ENCODE results near the gene KRT20.
A peak's percentile ranks its signal among the peaks of the same experiment; 100 is the strongest.
"Not testable (repeated sequence)": the region's sequence is repeated elsewhere in the genome, so short reads cannot be mapped to it uniquely, and the experiment has no call there.

The KRT20 gene

DNA sequence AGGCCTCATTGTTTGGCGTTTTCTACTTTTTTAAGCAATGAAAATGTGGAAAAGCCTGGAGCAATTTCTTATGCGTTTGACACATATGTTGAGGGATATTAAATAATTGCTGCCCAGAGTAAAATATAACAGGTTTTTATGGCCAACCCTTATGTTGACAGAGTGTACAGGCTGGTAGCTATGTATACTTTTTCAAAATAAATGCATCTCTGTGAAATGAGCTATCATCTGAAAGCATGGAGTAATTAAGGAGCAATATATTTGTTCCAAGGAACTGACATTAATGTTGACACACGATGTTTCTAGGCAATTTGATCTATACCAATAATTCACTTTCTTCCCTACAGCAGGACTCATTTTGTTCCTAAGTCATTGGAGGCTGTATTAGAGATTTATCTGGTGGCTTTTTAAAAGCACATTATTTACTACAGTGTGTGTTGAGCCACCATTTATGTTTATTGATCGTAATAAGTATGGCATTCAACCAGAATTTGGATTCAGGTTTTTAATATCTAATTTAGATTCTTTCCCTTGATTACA lies 11.9 kb upstream of the KRT20 start:
- DNase-seq, result no peak

DNA sequence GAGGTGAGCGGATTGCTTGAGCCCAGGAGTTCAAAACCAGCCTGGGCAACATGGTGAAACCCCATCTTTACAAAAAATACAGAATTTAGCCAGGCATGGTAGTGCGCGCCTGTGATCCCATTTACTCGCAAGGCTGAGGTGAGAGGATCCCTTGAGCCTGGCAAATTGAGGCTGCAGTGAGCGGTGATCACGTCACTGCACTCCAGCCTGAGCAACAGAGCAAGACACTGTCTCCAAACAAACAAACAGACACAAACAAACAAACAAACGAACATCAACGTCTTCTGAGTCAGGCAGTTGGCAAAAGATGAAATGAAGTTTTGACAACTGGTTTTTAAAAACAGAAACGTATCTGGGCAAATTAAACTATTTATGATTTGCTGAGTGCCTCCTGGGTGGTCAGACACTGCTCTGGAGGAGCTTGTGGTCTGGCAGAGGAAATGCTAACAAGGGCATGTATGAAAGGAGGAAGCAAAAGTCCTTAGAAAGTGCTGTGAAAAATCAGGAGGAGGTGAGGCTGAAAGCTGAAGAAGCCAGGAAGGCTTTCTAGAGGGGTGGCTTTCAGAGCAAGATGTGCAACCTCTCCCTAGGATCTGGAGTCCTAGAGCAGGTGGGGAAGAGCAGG lies 10.2 kb upstream of the KRT20 start:
- no peak for DNase-seq

DNA sequence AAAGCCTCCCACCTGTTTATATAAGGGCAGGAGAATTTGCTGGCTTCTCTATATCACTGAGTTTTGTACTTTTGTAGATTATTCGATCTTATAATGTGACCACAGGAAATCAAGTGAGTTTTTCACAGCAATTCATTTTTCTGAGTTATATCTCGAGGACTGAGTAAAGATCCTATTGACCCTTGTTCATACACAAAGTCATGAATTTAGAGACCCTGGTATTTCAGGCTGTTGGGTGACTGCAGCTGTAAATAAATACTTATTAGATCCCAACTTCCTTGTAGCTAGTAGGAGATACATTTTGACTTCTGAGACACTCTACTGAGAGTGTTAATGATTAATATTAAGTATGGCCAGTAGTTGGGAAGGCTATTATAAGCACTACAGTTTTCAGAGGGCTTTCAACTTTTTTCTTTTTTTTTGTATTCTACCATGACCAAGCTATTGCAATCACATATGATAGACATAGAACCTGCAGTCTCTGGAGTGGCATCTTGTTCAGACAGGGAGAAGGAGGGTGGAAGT lies 3.2 kb upstream of the KRT20 start:
- no peak for DNase-seq

DNA sequence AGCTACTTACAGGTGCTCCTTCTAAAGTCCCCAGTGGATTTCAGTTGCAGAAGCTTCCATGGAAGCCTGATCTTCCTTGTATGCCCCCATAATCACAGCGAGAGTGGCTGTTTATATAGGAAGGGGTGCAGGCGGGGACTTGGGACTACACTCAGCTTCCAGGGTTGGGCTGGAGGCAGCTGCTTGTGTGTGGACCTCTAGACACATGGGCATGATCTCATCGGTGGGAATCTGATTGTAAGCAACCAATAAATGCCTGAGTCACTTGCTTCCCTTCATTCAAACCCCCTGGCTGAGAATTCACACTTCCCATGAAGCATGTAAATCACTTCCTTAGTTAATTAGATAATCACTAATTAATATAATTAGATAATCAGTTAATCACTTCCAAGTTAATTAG lies 1.0 kb upstream of the KRT20 start:
- DNase-seq, result no peak

DNA sequence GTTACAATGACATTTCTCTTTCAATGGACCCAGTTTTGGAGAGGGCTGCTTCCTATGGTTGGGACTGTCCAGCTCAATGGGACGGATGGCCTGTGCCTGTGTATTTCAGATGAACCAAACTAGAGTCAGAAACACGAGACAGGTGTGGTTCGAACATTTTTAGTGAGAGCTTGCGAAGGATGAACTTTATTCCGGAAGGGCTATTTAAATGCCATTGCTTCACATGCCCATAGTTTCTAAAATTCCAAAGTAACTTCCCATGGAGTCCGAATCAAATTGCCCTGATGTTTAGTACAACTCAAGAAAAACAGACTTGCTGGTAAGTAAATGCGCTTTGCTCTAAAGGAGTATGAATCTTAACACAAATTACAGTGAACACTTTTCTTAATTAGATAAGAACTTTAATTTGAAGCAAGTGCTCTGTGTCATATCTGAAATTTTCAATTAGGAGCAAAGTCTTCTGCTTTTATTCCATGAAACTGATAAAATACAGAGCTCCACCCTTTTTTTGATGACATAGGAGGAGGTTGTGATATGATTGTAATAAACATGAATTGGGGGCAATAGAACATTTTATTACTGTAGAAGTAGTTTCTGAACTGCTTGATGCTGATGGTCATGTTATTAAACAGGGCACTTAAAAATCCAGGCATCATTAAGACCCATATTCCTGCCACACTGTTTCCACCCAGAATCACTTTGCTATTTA lies 1.3 kb downstream of the KRT20 start:
- no peak for DNase-seq

DNA sequence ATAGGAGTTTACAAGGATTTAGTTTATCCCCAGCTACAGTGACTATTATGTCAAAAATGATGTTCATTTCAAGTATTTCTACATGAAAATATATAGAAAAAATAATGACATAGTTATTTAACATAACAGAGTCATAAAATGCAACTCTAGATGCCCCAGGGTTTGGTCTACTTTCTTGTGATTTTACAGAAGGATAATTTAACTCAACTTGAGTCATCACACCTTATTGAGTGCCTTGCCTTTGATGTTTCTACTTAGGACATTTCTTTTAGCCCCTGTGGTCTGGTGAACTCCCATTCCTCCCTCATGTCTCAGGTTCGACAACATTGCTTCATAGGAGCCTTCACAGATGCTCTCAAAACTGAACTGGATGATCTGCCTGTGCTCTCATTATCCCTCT lies 2.0 kb downstream of the KRT20 start:
- DNase-seq, result no peak

DNA sequence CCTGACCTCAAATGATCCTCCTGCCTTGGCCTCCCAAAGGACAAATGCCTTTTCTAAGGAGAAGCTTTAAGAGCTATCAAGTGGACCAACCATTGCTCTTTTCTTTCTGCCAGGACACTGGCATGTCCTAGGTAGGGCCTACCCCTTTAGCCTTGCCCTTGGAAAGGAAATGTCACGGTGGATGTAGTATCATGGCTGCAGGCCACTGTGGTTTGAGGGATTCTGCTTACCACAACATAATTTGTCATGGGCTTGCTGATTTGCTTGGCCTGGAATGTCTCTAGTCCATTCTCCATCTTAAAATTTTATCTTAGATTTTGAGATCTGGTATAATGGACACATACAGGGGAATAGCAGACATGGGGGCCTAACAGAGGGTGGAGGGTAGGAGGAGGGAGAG lies 6.0 kb downstream of the KRT20 start:
- no peak for DNase-seq

DNA sequence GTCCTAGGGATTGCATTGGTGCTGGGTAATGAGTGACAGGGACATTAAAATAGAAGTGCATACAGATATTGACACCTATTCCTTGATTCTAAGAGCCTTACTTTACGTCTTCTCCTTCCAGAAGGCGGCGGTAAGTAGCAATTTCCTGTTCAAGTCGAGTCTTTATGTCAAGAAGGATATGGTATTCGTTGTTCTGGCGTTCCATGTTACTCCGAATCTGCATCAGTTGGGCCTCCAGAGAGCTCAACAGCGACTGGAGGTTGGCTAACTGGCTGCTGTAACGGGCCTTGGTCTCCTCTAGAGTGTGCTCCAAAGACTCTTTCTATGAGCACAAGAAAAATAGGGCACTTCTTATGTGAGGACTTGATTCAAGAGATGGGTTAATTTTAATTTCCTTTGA lies 7.0 kb downstream of the KRT20 start:
- no peak for DNase-seq

DNA sequence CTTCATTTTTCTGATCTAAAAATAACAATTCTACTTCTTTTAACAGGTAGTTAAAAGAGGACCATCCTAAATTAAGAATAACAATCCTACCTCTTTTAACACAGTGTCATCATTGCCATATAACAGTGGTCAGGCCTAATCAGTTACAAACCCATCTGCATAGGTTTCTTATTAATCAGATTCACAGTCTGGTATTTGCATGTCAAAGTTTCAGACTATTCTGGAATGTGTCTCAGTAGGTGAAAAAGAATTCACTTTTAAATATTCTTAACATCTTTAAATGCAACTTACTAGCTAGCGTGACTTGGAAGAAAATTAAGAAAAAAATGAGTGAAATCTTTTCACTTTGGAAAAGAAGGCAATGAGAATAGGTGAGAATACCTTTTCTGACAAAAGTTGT lies 11.2 kb downstream of the KRT20 start:
- no peak for DNase-seq

DNA sequence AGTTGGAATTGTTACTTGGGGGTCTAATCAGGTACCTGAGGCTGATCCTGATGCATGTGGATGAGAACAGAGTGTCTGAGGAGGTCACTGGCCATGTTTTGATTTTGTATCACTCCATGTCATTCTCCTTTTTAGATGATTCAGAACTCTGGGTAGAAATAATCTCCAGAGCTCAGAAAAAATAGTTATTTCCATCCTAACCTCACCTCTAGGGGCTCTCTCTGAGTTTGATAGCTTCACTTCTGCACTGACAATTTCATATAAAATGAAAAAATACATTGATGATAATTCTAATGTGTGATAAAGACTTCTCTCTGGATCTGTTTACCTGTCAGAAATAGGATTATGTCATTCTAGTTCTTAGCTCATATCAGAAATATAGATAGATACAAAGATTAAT lies 11.8 kb downstream of the KRT20 start:
- DNase-seq, result no peak

DNA sequence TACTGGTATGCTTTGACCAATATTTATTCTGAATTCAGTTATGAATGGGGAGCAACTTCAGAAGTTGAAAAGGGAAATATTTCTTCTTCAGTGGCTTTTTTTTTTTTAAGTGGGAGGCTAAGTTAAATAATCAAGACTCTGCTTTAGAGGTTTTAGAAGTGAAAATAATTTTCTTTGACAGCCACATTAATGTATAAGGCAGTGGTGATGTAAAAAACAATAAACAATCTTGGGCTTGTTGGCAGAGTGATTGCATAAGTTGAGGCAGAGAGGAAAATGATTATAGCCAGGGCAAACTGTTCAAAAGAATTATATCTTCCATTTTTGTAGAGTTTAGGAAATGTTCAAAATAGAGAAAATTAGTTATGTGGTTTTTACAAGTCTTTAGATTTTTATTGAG lies 12.6 kb downstream of the KRT20 start:
- DNase-seq, result no peak

DNA sequence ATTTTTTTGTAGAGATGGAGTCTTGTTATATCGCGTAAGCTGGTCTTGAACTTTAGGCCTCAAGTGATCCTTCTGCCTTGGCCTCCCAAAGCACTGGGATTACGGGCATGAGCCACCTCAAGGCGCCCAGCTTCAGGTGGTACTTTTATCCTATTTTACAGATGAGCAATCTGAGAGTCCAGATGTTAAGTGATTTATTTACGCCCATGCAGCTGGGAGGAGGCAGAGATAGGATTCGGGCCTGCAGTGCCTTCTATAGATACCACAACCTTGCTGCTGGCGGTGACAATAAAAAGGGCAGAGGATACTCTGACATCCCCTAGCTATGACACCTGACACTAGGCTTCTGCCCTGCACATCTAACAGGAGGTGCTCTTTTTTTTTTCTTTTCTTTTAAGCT lies 13.7 kb downstream of the KRT20 start:
- no peak for DNase-seq

DNA sequence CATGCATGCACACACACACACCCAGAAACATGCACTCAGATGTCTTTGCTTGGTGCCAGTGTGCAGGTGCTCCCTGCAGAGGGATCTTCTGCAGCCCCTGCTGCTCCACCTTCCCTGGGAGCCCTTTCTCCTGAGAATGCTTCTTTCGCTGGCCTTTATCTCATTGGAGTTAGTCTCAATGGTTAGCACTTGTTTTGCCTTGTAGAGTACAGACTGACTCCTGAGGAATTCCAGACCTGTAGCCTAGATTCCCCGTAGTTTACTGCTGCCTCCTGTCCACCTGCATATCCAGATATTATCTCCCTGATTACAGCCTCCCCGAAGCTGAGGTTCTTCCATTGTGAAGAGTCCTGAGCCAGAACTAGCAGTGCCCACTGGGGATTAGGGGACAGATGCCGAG lies 14.9 kb downstream of the KRT20 start:
- DNase-seq, result no peak

DNA sequence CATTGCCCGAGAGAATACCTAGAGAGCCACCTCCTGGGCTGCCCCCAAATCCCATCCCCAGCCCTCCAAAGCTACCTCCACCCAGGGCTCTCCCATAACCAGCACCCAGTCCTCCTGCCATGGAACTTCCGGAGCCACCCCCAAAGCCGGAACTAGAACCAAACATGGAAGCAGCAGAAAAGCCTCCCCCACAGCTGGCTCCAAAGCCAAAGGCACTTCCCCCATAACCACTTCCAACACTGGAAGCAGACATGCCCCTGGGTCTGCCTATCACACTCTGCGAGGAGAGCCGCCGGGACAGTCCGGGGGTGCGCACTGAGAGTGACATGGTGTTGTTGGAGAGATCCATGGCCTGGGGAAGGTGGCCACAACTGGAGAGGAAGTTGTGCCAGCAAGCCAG lies 18.2 kb downstream of the KRT20 start, which contains the start of gene KRT12:
Gene KRT12, minus strand, starts transcription at position 386 of the 400 bp plus-strand sequence. Its CDS starts 37 bp downstream, at position 349.
- no peak for DNase-seq

DNA sequence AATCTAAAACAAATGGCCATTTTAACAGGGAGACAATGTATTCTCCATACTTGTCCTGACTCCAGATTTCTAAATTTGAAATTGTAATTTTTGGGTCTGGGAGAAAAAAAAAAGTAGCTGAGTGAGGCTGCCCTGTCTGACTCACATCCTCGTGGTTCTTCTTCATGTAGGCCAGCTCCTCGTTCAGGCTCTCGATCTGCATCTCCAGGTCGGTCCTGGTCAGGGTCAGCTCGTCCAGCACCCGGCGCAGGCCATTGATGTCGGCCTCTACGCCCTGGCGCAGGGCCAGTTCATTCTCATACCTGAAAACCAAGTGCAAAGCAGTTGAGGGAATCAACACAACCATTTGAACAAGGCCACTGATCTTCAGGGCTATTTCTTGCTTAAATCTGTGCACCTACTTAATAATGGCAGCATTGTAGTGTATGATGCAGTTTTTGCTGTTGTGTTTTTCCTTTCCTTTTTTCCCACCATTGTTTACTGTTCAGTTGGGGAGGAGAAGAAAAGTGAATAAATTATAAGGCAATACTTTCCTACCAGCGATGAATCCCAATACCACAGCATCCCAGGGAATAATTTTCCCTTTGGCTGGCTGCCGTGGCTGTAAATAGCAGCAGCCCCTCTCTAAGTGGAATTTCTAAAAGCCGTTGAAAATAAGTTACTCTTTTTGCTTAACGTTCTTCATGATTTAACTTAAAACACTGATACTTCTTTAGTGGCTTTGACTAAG lies 20.2 kb downstream of the KRT20 start:
- no peak for DNase-seq

DNA sequence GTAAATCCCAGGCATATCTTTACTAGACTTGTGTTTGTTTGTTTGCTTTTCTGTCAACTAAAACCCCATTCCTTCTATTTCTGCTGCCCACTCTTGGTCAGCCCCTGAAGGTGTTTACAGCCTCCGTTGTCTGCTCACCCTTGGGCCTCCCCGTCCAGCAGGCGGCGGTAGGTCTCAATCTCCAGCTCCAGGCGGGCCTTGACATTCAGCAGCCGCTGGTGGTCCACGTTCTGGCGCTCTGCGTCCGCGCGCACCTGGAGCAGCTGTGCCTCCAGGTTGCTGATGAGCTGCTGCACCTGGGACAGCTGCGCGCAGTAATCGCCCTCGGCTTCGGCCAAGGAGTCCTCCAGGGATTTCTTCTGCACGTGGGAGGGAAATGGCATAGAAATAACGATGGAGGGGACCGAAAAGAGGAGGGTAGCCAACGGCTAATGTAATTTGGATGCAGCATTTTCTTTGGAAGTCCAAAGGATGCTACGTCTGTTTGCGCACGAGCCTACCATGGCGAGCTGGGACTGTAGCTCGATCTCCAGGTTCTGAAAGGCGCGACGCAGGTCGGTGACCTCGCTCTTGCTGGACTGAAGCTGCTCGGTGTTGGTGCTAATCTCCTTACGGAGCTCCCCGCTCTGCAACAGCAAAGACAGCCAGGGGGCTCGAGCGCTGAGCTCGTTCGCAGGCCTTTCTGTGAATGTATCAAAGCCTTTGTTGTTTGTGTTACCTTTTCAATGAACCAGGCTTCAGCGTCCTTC lies 21.9 kb downstream of the KRT20 start:
- no peak for DNase-seq

DNA sequence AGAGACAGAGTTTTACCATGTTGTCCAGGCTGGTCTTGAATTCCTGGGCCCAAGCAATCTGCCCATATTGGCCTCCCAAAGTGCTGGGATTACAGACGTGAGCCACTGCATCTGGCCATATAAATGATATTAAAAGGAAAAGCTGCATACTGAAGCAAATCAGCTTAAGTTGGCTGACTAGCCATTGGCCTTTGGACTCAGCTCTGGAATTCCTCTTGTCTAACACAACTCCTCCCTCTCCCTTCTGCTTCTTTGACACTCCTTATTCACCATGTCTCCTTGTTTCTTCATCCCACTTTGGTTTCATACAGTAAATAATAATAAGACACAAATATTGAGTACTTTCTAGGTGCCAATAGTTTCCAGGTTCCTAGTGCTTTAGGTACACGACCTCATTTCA lies 25.5 kb downstream of the KRT20 start:
- DNase-seq, result no peak

DNA sequence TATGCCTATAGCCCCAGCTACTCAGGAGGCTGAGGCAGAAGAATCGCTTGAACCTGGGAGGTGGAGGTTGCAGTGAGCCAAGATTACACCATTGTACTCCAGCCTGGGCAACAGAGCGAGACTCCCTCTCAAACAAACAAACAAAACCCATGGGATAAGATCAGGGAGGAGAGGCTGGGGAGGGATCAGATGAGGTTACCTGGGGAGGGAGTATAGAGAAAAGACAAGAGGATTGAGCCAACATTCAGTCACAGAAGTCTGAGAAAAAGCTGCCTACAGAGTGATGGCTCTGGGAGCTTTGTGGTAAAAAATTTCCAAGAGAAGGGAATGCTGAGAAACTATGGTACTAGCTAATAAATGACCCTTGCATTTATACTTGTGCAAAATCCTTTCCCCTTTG lies 26.4 kb downstream of the KRT20 start:
- not testable (repeated sequence) for DNase-seq

DNA sequence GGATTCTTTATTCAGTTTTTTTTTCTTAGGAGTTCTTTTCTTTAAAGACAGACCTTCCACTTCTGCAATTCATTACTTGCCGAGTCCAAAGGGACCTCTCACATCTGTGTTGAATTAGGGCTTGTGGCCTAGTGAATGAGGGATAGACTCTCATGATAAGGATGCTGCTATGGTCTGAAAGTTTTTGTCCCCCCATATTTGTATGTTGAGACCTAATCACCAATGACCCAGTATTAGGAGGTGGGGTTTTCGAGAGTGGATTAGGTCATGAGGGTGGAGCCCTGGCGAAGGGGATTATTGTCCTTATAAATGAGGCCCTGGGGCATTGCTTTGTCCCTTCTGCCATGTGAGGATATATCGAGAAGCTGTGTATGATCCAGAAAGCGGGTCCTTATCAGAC lies 27.5 kb downstream of the KRT20 start:
- no peak for DNase-seq

DNA sequence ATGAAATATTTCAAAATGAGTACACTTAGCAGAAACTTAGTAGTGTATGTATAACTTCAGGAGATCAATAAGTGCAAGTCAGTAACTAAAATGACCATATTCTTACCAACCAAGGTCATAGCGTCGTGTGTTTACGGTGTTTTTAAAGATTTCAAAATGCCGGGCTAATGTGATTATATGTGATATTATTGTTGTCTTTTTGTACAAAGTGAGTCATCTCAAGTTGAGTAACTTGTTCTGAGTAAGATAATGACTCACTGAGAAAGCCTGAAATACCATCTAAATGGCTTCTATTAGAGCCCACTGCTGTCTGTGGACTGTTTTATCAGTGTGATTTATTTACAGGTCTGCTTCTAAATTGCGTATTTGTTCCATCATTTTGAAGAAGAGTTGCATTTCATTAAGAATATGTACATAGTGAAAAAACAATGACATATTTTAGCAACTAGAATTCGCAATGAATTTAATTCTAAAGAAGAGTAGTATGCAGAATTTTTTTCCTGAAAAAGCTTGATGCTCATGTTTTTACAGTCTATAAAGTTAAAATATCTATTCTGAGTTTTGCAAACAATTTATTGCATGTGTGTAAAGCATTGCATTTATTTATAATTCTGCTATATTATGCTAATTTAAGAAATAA lies 30.7 kb downstream of the KRT20 start:
- DNase-seq, result peak; percentile 8

DNA sequence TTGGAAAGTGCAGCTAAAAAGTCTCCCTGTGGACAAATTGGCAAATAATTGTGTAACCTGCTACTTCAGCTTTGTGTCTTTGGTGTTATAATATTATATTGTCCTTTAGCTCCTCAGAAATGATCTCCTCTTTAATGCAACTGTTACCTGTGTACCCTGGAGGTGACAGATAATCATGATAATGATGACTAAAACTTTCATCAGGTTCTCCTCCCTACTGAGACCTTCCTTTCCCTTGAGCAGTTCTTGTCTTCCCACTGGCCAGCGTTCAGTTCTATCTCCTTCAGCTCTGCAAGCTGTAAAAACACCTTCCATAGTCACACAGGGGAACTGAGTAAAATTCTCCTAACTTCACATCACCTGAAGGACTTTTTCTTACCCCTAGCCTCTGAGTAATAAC lies 32.7 kb downstream of the KRT20 start:
- no peak for DNase-seq

DNA sequence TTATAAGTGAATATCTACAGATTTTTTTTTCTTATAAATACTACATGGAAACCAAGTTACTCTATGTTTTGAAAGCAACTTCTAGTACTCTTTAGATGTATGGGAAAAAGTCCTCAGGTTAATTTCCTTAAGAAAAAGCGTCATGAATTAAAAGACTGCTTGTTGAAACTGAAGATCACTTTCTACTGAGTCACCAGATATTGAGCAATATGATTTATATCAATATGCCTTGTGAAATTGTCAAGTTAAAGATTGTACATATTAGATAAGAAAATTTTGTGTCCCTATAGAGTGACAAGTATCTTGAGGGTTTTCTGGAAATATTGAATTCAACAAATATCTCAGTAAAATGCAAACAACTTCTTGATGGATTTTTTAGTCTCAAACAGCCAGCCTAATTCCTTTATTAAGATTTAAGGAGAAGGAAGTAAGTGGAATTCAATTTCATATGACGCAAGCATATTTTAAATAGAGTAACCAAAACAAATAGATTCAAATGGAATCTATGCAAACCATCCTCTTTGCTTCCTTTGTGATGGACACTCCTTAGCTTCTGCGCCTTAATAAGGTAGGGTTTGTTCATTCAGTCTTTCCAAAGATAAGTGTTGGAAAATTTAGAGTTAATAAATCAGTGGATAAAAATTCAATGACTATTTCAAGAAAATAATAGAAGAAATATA lies 34.6 kb downstream of the KRT20 start:
- DNase-seq, result no peak
